Ovary (tissue), 3 donors: ENCODE data around the gene CHRNA5.

Source experiments
- EP300 ChIP-seq: sonication (generic); formaldehyde crosslinking; IDR thresholded peaks from one replicate; pipeline ENCODE4 v1.6.1; 2017; ENCODE audit warnings: antibody characterized with exemption
- TF ChIP-seq, protein P1 (sequence below), 3 donors: fragments of 450-650 bp in 2 of 3; fragments of 200-600 bp in 1 of 3; IDR thresholded peaks; one replicate each; pipeline versions ENCODE4 v1.5.1 to v1.8.0; 2016 to 2022; ENCODE audit warnings: antibody characterized with exemption in 3 of 3, mild to moderate bottlenecking in 1 of 3
- donor health status: DM: no; HTN: no; CAD: no.

DNA sequence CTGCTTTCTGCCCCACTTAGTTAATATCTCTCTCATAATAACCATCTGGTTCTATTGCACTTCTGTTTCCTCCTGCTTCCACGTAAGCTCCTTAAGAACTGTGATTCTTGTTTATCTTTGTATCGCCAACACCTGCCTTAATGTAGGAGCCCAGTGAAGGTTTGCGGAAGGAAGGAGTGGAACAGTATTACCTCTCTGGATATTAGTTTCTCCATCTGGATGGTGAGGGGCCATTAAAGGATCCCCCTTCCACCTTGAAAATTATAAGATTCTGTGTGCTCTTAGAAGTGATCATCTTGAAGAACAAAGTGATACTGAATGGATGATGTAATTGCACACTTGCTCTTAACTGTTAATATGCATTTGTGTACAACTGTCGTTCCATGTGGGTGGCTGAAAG is 2.2 kb downstream of the CHRNA5 start:
- TF ChIP-seq, protein P1, sequence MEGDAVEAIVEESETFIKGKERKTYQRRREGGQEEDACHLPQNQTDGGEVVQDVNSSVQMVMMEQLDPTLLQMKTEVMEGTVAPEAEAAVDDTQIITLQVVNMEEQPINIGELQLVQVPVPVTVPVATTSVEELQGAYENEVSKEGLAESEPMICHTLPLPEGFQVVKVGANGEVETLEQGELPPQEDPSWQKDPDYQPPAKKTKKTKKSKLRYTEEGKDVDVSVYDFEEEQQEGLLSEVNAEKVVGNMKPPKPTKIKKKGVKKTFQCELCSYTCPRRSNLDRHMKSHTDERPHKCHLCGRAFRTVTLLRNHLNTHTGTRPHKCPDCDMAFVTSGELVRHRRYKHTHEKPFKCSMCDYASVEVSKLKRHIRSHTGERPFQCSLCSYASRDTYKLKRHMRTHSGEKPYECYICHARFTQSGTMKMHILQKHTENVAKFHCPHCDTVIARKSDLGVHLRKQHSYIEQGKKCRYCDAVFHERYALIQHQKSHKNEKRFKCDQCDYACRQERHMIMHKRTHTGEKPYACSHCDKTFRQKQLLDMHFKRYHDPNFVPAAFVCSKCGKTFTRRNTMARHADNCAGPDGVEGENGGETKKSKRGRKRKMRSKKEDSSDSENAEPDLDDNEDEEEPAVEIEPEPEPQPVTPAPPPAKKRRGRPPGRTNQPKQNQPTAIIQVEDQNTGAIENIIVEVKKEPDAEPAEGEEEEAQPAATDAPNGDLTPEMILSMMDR (IDR thresholded peaks at IDR 0.05) = no peak
- no peak for TF ChIP-seq EP300
